Measurements from ENCODE around the gene LCK. TPM values are rescaled to one million over a fixed set of nuclear protein-coding genes. Genes with fewer than 3 reads are reported as not detected.

Gene LCK
- total RNA-seq, 1 experiment from 2014 or later: not detected

GRCh38 chr1:32318127-32318869, 67.2 kb downstream of the LCK start:
- CTCF ChIA-PET: interaction anchor here (0.7 to 4.8 kb wide), 5 partner anchors 30 to 103 kb away, joined by 3 to 24 read pairs (median 4); no protein-coding TSS in a partner anchor
- POLR2A ChIA-PET: no interaction called here
- H3K36me3 Mint-ChIP-seq (ENCODE audit: insufficient read depth, unreplicated experiment): peaks cover 46% of the 10 kb centered on the region
- no peak overlapping the region for H3K27ac Mint-ChIP-seq (ENCODE audit: low read depth, unreplicated experiment)
- intact Hi-C loops (cut with micrococcal nuclease): no loop called here
- BruUV-seq (replicated peaks): no TSS peak
- H3K4me1 Mint-ChIP-seq (ENCODE audit: insufficient read depth, unreplicated experiment): peaks cover 6% of the 10 kb centered on the region
- no peak for TF ChIP-seq CTCF (IDR thresholded peaks at IDR 0.05; ENCODE audit: unreplicated experiment)
- DNase-seq (ENCODE audit: unreplicated experiment): no peak
- H3K4me3 Mint-ChIP-seq (ENCODE audit: unreplicated experiment): no peak overlapping the region
- no peaks in the 10 kb centered on the region for H3K9me3 Mint-ChIP-seq (ENCODE audit: unreplicated experiment)
- no peaks in the 10 kb centered on the region for H3K27me3 Mint-ChIP-seq (ENCODE audit: insufficient read depth, unreplicated experiment)

GRCh38 chr1:32321712-32322291, 70.7 kb downstream of the LCK start:
- Mint-ChIP-seq H3K27me3 (ENCODE audit: insufficient read depth, unreplicated experiment) (no peaks in the 10 kb centered on the region), H3K4me1 (ENCODE audit: insufficient read depth, unreplicated experiment) (no peaks in the 10 kb centered on the region), H3K27ac (ENCODE audit: low read depth, unreplicated experiment) (no peak overlapping the region), H3K36me3 (ENCODE audit: insufficient read depth, unreplicated experiment) (peaks cover 39% of the 10 kb centered on the region), H3K9me3 (ENCODE audit: unreplicated experiment) (no peaks in the 10 kb centered on the region), H3K4me3 (ENCODE audit: unreplicated experiment) (no peak overlapping the region)
- BruUV-seq (replicated peaks): no TSS peak
- CTCF ChIA-PET: interaction anchor here (0.6 to 0.8 kb wide), 4 partner anchors 26 to 128 kb away, joined by 3 to 4 read pairs (median 3); no protein-coding TSS in a partner anchor
- no peak for DNase-seq (ENCODE audit: unreplicated experiment)
- no peak for TF ChIP-seq CTCF (IDR thresholded peaks at IDR 0.05; ENCODE audit: unreplicated experiment)
- intact Hi-C loops (cut with micrococcal nuclease): no loop called here
- POLR2A ChIA-PET: interaction anchor here (0.8 kb wide), 1 partner anchor 10 kb away, joined by 3 read pairs; no protein-coding TSS in a partner anchor

- Mint-ChIP-seq H3K4me1 (ENCODE audit: insufficient read depth, unreplicated experiment) (no peaks in the 10 kb centered on the region), H3K27me3 (ENCODE audit: insufficient read depth, unreplicated experiment) (no peaks in the 10 kb centered on the region), H3K36me3 (ENCODE audit: insufficient read depth, unreplicated experiment) (peaks cover 51% of the 10 kb centered on the region), H3K9me3 (ENCODE audit: unreplicated experiment) (no peaks in the 10 kb centered on the region), H3K4me3 (ENCODE audit: unreplicated experiment) (no peak overlapping the region), H3K27ac (ENCODE audit: low read depth, unreplicated experiment) (no peak overlapping the region)
- TF ChIP-seq CTCF (IDR thresholded peaks at IDR 0.05; ENCODE audit: unreplicated experiment): no peak
- no peak for DNase-seq (ENCODE audit: unreplicated experiment)
- CTCF ChIA-PET: no interaction called here
- POLR2A ChIA-PET: no interaction called here
- intact Hi-C loops (cut with micrococcal nuclease): no loop called here
- no TSS peak for BruUV-seq (replicated peaks)
Observed at GRCh38 chr1:32327204-32327603, 76.1 kb downstream of the LCK start.

- POLR2A ChIA-PET: no interaction called here
- no TSS peak for BruUV-seq (replicated peaks)
- Mint-ChIP-seq H3K27ac (ENCODE audit: low read depth, unreplicated experiment) (no peak overlapping the region), H3K36me3 (ENCODE audit: insufficient read depth, unreplicated experiment) (peaks cover 42% of the 10 kb centered on the region), H3K4me3 (ENCODE audit: unreplicated experiment) (no peak overlapping the region), H3K4me1 (ENCODE audit: insufficient read depth, unreplicated experiment) (no peaks in the 10 kb centered on the region), H3K27me3 (ENCODE audit: insufficient read depth, unreplicated experiment) (no peaks in the 10 kb centered on the region), H3K9me3 (ENCODE audit: unreplicated experiment) (no peaks in the 10 kb centered on the region)
- intact Hi-C loops (cut with micrococcal nuclease): no loop called here
- DNase-seq (ENCODE audit: unreplicated experiment): no peak
- CTCF ChIA-PET: no interaction called here
- no peak for TF ChIP-seq CTCF (IDR thresholded peaks at IDR 0.05; ENCODE audit: unreplicated experiment)
Observed at GRCh38 chr1:32329931-32330466, 78.9 kb downstream of the LCK start.
